Endodermal cell (in vitro differentiated cells): ENCODE results near the gene USP49. TPM values are rescaled to one million over a fixed set of nuclear protein-coding genes. Genes with fewer than 3 reads are reported as not detected.

Experiments used
- DNase-seq: peaks from one replicate; pipeline ENCODE4 v3.0.0-alpha.2; 2017
- H3K27ac ChIP-seq: 2 replicates; pipeline ENCODE4 v1.5.1; 2013; ENCODE audit warnings: mild to moderate bottlenecking, low read depth, low read length, moderate library complexity
- H3K27me3 ChIP-seq: 2 replicates; pipeline ENCODE4 v1.6.1; 2013; ENCODE audit warnings: mild to moderate bottlenecking, low read length, moderate library complexity; ENCODE audit not compliant: insufficient read depth, control insufficient read depth, poor library complexity, severe bottlenecking
- H3K36me3 ChIP-seq: 2 replicates; pipeline ENCODE4 v1.7.0; 2013; ENCODE audit warnings: mild to moderate bottlenecking, low read length, moderate library complexity; ENCODE audit not compliant: control insufficient read depth, insufficient read depth
- H3K4me1 ChIP-seq: one replicate; pipeline ENCODE4 v1.7.0; 2013; ENCODE audit warnings: low read length; ENCODE audit not compliant: control insufficient read depth, insufficient read depth
- H3K4me3 ChIP-seq: 2 replicates; pipeline ENCODE4 v1.5.1; 2013; ENCODE audit warnings: mild to moderate bottlenecking, low read length, moderate library complexity
- H3K9ac ChIP-seq: 2 replicates; pipeline ENCODE4 v1.6.1; 2013; ENCODE audit warnings: mild to moderate bottlenecking, low read length, moderate library complexity; ENCODE audit not compliant: poor library complexity, severe bottlenecking; ENCODE audit errors: extremely low read depth
- H3K9me3 ChIP-seq: 2 replicates; pipeline ENCODE4 v1.6.1; 2013; ENCODE audit warnings: mild to moderate bottlenecking, low read length, moderate library complexity; ENCODE audit not compliant: control insufficient read depth
- H3K27ac Mint-ChIP-seq: 2 replicates; pipeline ENCODE4 v1.8.0; 2020; ENCODE audit warnings: mixed read lengths
- H3K27me3 Mint-ChIP-seq: 2 replicates; pipeline ENCODE4 v1.8.0; 2021; ENCODE audit warnings: mild to moderate bottlenecking, mixed read lengths; ENCODE audit not compliant: insufficient read depth
- H3K36me3 Mint-ChIP-seq: 2 replicates; pipeline ENCODE4 v1.8.0; 2020; ENCODE audit warnings: low read depth, mixed read lengths
- H3K4me1 Mint-ChIP-seq: 2 replicates; pipeline ENCODE4 v1.8.0; 2020; ENCODE audit warnings: mixed read lengths
- H3K4me3 Mint-ChIP-seq: 2 replicates; pipeline ENCODE4 v1.8.0; 2020; ENCODE audit warnings: mild to moderate bottlenecking, moderate library complexity, mixed read lengths
- H3K9me3 Mint-ChIP-seq: 2 replicates; pipeline ENCODE4 v1.8.0; 2020; ENCODE audit warnings: mild to moderate bottlenecking, mixed read lengths
- WGBS, 2 experiments: methylation state at CpG; one replicate each; pipeline versions ENCODE4 v1.1.5 to v1.1.7; 2013; ENCODE audit warnings: missing lambda C conversion rate in 2 of 2, mixed read lengths in 1 of 2; ENCODE audit not compliant: insufficient coverage in 1 of 2, insufficient read length in 1 of 2; 5-methylcytosine and 5-hydroxymethylcytosine counted together
- total RNA-seq, 2 donors: library from RNA; stranded (reverse); fragmentation: NEBNext Ultra II Directional in 1 of 2; extraction: Animal tissue kit (Norgen Biotek cat#: 25700) in 1 of 2; gene quantifications; 2 replicates in 1 of 2; 3 replicates in 1 of 2; pipeline ENCODE4 v1.2.1, GENCODE V29; 2021
- TF ChIP-seq, protein P1 (sequence below): fragments of 200-600 bp; sonication (generic); conservative IDR thresholded peaks from 2 replicates; pipeline ENCODE4 v1.5.0; 2021; ENCODE audit warnings: antibody characterized with exemption, mild to moderate bottlenecking

The USP49 gene
- total RNA-seq, 2 donors from 2014 or later: 14.0 to 18.9 TPM

GRCh38 chr6:41836022-41836659, 59.0 kb downstream of the USP49 start:
- no peaks in the 10 kb centered on the region for H3K36me3 ChIP-seq
- no peaks in the 10 kb centered on the region for H3K4me1 Mint-ChIP-seq
- TF ChIP-seq, protein P1, sequence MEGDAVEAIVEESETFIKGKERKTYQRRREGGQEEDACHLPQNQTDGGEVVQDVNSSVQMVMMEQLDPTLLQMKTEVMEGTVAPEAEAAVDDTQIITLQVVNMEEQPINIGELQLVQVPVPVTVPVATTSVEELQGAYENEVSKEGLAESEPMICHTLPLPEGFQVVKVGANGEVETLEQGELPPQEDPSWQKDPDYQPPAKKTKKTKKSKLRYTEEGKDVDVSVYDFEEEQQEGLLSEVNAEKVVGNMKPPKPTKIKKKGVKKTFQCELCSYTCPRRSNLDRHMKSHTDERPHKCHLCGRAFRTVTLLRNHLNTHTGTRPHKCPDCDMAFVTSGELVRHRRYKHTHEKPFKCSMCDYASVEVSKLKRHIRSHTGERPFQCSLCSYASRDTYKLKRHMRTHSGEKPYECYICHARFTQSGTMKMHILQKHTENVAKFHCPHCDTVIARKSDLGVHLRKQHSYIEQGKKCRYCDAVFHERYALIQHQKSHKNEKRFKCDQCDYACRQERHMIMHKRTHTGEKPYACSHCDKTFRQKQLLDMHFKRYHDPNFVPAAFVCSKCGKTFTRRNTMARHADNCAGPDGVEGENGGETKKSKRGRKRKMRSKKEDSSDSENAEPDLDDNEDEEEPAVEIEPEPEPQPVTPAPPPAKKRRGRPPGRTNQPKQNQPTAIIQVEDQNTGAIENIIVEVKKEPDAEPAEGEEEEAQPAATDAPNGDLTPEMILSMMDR: no peak
- peaks cover 5% of the 10 kb centered on the region for H3K36me3 Mint-ChIP-seq
- no peaks in the 10 kb centered on the region for H3K27me3 Mint-ChIP-seq
- no peak overlapping the region for H3K9ac ChIP-seq
- DNase-seq: no peak
- WGBS, 2 experiments: 80 to 93% methylated on average over 1 to 5 of the region's 5 CpGs
- H3K4me3 Mint-ChIP-seq: no peak overlapping the region
- no peak overlapping the region for H3K4me3 ChIP-seq
- no peaks in the 10 kb centered on the region for H3K9me3 ChIP-seq
- no peak overlapping the region for H3K27ac Mint-ChIP-seq
- H3K4me1 ChIP-seq: no peaks in the 10 kb centered on the region
- no peak overlapping the region for H3K27ac ChIP-seq
- no peaks in the 10 kb centered on the region for H3K9me3 Mint-ChIP-seq
- no peaks in the 10 kb centered on the region for H3K27me3 ChIP-seq

- Histone ChIP-seq H3K9ac (no peak overlapping the region), H3K36me3 (no peaks in the 10 kb centered on the region), H3K9me3 (no peaks in the 10 kb centered on the region), H3K4me1 (no peaks in the 10 kb centered on the region), H3K27me3 (no peaks in the 10 kb centered on the region), H3K27ac (no peak overlapping the region), H3K4me3 (no peak overlapping the region)
- WGBS, 2 experiments: 98 to 100% methylated on average over 2 to 3 of the region's 3 CpGs
- H3K4me3 Mint-ChIP-seq: no peak overlapping the region
- no peaks in the 10 kb centered on the region for H3K9me3 Mint-ChIP-seq
- no peaks in the 10 kb centered on the region for H3K27me3 Mint-ChIP-seq
- H3K36me3 Mint-ChIP-seq: no peaks in the 10 kb centered on the region
- H3K4me1 Mint-ChIP-seq: no peaks in the 10 kb centered on the region
- TF ChIP-seq, protein P1: no peak
- no peak overlapping the region for H3K27ac Mint-ChIP-seq
- DNase-seq: no peak
Measured at GRCh38 chr6:41832263-41832662, 62.9 kb downstream of the USP49 start.

- H3K4me3 ChIP-seq: no peak overlapping the region
- H3K36me3 ChIP-seq: no peaks in the 10 kb centered on the region
- no peaks in the 10 kb centered on the region for H3K27me3 ChIP-seq
- no peaks in the 10 kb centered on the region for H3K4me1 Mint-ChIP-seq
- DNase-seq: no peak
- H3K4me1 ChIP-seq: no peaks in the 10 kb centered on the region
- no peak overlapping the region for H3K4me3 Mint-ChIP-seq
- no peak overlapping the region for H3K9ac ChIP-seq
- no peaks in the 10 kb centered on the region for H3K9me3 ChIP-seq
- no peak overlapping the region for H3K27ac ChIP-seq
- TF ChIP-seq, protein P1: no peak
- WGBS, 2 experiments: 96% methylated on average over 2 of the region's 2 CpGs; no CpG with 5 or more reads in 1 of the 2 experiments
- no peak overlapping the region for H3K27ac Mint-ChIP-seq
- no peaks in the 10 kb centered on the region for H3K36me3 Mint-ChIP-seq
- no peaks in the 10 kb centered on the region for H3K27me3 Mint-ChIP-seq
- H3K9me3 Mint-ChIP-seq: no peaks in the 10 kb centered on the region
Measured at GRCh38 chr6:41826343-41827022, 68.7 kb downstream of the USP49 start.
